MCF 10A (cell line): ENCODE results near the gene ZNF512B. TPM values are rescaled to one million over a fixed set of nuclear protein-coding genes. Genes with fewer than 3 reads are reported as not detected.

Source experiments
- BruUV-seq: library from RNA; stranded (reverse); fragments of 400-500 nt; replicated peaks from 2 replicates; lab custom pipeline; 2021; lab: Mats Ljungman, UMichigan
- CTCF ChIA-PET: fragments of 300-600 bp; sonication (Branson Sonifier 250); formaldehyde crosslinking; extraction: SDS; loops from one replicate; lab custom pipeline; 2021; ENCODE audit warnings: antibody characterized with exemption, inconsistent platforms; lab: Yijun Ruan, JAX
- POLR2A ChIA-PET: fragments of 300-600, 350-650 bp; sonication (Branson Sonifier 250); formaldehyde crosslinking; extraction: SDS; loops from one replicate; lab custom pipeline; 2020; ENCODE audit warnings: antibody characterized with exemption, inconsistent platforms; lab: Yijun Ruan, JAX
- DNase-seq: peaks from one replicate; pipeline ENCODE4 v3.0.0-alpha.2; 2018; ENCODE audit not compliant: unreplicated experiment
- H3K27ac Mint-ChIP-seq: one replicate; pipeline ENCODE4 v1.8.0; 2022; ENCODE audit warnings: mild to moderate bottlenecking, low read depth, mixed read lengths; ENCODE audit not compliant: unreplicated experiment
- H3K27me3 Mint-ChIP-seq: one replicate; pipeline ENCODE4 v1.8.0; 2022; ENCODE audit warnings: mixed read lengths; ENCODE audit not compliant: insufficient read depth, unreplicated experiment
- H3K36me3 Mint-ChIP-seq: one replicate; pipeline ENCODE4 v1.8.0; 2022; ENCODE audit warnings: mild to moderate bottlenecking, moderate library complexity, mixed read lengths; ENCODE audit not compliant: insufficient read depth, unreplicated experiment
- H3K4me1 Mint-ChIP-seq: one replicate; pipeline ENCODE4 v1.8.0; 2022; ENCODE audit warnings: mixed read lengths; ENCODE audit not compliant: insufficient read depth, unreplicated experiment
- H3K4me3 Mint-ChIP-seq: one replicate; pipeline ENCODE4 v1.8.0; 2022; ENCODE audit warnings: mild to moderate bottlenecking, moderate library complexity, mixed read lengths; ENCODE audit not compliant: unreplicated experiment
- H3K9me3 Mint-ChIP-seq: one replicate; pipeline ENCODE4 v1.8.0; 2022; ENCODE audit warnings: mixed read lengths; ENCODE audit not compliant: unreplicated experiment
- intact Hi-C: fragments of 100-400 bp; cut with micrococcal nuclease; formaldehyde crosslinking; loops from 2 replicates; pipeline ENCODE4 v1.14.1; 2022
- total RNA-seq: library from RNA; stranded (reverse); gene quantifications from 2 replicates; pipeline ENCODE4 v1.2.3, GENCODE V29; 2022
- TF ChIP-seq, protein P1 (sequence below): fragments of 200-600 bp; IDR thresholded peaks from one replicate; pipeline ENCODE4 v1.8.0; 2022; ENCODE audit warnings: antibody characterized with exemption, mild to moderate bottlenecking; ENCODE audit not compliant: unreplicated experiment

The ZNF512B gene
- total RNA-seq, 1 experiment from 2014 or later = 26.6 TPM

DNA sequence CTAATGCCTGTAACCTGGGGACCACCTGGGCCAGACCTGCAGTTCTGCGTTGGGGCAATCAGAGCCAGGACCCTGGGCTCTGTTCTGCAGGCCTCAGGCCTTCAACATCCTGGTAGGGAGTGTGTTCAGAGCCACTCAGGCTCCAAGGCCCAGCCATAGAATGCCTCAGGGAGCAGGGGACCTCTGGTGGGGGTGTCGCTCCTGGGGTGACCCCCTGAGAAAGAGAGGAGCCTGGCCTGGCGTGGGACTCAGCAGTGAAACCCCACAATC is 26.0 kb downstream of the ZNF512B start:
- Mint-ChIP-seq H3K4me3 (no peak overlapping the region), H3K36me3 (peaks cover 50% of the 10 kb centered on the region), H3K27me3 (no peaks in the 10 kb centered on the region)

DNA sequence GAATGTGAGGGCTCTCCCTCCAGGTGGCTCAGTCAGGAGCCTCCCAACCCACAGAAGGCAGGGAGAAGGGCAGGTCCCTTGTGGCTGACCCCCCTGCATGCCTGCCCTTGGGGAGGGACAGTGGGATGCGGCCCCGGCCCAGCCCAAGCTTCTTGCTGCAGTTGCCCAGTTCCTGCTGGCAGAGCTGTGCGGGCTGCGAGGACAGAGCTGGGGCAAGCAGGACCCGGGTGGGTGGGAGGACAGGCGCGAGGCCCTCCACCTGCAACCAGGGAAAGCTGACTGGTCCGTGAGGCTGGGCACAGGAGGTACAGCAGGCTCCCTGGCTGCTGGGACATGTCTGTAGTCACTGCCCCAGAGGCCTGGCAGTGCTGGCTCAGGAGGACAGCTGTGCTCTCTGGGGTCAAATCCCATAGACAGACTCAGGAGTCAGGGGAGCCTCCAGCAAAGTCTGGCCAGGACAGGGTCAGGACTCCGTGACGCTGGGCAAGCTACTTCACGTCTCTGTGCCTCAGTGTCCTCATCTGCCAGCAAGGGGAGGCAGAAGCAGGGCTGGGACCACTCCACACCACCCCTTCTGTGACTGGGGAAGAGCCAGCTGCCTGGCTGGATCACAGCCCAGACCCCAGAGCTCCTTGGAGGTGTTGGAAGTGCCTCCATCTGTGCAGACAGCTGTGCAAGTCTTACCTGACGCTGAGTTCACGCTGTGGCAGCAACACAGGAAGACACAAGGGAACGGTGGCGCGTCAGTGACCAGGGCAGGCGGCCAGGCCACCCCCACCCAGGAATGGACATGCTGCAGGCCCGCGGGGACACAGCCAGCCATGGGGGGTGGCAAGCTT is 26.5 kb downstream of the ZNF512B start:
- no peaks in the 10 kb centered on the region for H3K4me1 Mint-ChIP-seq
- H3K27ac Mint-ChIP-seq = no peak overlapping the region
- intact Hi-C loops = no loop called here
- DNase-seq = no peak
- POLR2A ChIA-PET = interaction anchor here (0.6 to 1.8 kb wide), 4 partner anchors 9 to 175 kb away, joined by 3 to 7 read pairs (median 4); partner anchors contain the start of genes TPD52L2 and UCKL1
- H3K4me3 Mint-ChIP-seq = no peak overlapping the region
- CTCF ChIA-PET = no interaction called here
- H3K27me3 Mint-ChIP-seq = no peaks in the 10 kb centered on the region
- BruUV-seq = no TSS peak
- TF ChIP-seq, protein P1, sequence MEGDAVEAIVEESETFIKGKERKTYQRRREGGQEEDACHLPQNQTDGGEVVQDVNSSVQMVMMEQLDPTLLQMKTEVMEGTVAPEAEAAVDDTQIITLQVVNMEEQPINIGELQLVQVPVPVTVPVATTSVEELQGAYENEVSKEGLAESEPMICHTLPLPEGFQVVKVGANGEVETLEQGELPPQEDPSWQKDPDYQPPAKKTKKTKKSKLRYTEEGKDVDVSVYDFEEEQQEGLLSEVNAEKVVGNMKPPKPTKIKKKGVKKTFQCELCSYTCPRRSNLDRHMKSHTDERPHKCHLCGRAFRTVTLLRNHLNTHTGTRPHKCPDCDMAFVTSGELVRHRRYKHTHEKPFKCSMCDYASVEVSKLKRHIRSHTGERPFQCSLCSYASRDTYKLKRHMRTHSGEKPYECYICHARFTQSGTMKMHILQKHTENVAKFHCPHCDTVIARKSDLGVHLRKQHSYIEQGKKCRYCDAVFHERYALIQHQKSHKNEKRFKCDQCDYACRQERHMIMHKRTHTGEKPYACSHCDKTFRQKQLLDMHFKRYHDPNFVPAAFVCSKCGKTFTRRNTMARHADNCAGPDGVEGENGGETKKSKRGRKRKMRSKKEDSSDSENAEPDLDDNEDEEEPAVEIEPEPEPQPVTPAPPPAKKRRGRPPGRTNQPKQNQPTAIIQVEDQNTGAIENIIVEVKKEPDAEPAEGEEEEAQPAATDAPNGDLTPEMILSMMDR = no peak
- H3K9me3 Mint-ChIP-seq = no peaks in the 10 kb centered on the region
- peaks cover 51% of the 10 kb centered on the region for H3K36me3 Mint-ChIP-seq

More for the DNA sequence above, 26.0 kb downstream of the ZNF512B start:
- intact Hi-C loops = no loop called here
- no peak for DNase-seq
- BruUV-seq = no TSS peak
- Mint-ChIP-seq H3K27ac (no peak overlapping the region), H3K4me1 (peaks cover 3% of the 10 kb centered on the region), H3K9me3 (no peaks in the 10 kb centered on the region)
- ChIA-PET POLR2A (interaction anchor here (0.6 to 1.8 kb wide), 4 partner anchors 10 to 175 kb away, joined by 3 to 7 read pairs (median 4); partner anchors contain the start of genes TPD52L2 and UCKL1), CTCF (no interaction called here)
- TF ChIP-seq, protein P1 = no peak

DNA sequence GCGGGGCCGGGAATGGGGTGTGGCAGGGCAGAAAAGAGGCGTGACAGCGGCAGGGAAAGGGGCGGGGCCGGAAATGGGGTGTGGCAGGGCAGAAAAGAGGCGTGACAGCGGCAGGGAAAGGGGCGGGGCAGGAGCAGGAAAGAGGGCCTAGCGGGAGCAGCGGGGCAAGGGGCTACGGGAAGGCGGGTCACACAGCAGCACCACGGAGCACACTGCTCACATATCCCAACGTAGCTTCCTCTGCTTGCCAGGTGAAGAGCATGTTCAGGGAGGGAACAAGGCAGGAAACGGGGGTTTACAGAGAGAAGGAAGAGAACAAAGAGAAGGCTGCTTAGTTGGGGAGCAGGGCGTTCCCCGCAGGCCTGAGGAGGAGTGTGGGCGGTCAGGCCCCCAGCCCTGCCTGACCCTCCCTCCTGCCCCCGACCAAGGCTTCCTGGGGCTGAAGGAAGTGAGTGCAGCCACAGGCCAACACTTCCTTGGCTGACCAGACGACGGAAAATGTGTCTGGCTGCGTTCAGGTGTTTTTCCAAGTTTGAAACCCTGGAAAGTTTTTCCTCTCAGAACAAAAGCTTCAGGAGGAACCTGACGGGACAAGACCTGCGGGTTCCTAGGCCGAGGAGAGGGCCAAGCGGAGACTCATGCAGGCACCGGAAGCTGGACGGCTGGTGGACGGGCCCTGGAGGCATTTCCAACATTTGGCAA is 27.3 kb downstream of the ZNF512B start:
- ChIA-PET CTCF (no interaction called here), POLR2A (interaction anchor here (1.8 kb wide), 1 partner anchor 77 kb away, joined by 7 read pairs; the partner anchor contains the start of gene TPD52L2)
- Mint-ChIP-seq H3K36me3 (peaks cover 59% of the 10 kb centered on the region), H3K4me3 (no peak overlapping the region), H3K4me1 (no peaks in the 10 kb centered on the region), H3K27me3 (no peaks in the 10 kb centered on the region), H3K9me3 (no peaks in the 10 kb centered on the region), H3K27ac (no peak overlapping the region)
- TF ChIP-seq, protein P1 = no peak
- DNase-seq = peak; percentile 27
- BruUV-seq = no TSS peak
- intact Hi-C loops = no loop called here
